ENCODE measurements around the gene TSPAN16.

TSPAN16 gene

GRCh38 chr19:11268783-11269267 is 27.1 kb upstream of the TSPAN16 start:
- DNase-seq (ENCODE audit: low spot score): no peak

GRCh38 chr19:11269408-11269807 is 26.6 kb upstream of the TSPAN16 start:
- no peak for DNase-seq (ENCODE audit: low spot score)

GRCh38 chr19:11273296-11273695 is 22.7 kb upstream of the TSPAN16 start:
- no peak for DNase-seq (ENCODE audit: low spot score)

GRCh38 chr19:11273989-11274388 is 22.0 kb upstream of the TSPAN16 start:
- DNase-seq (ENCODE audit: low spot score): no peak

- no peak for DNase-seq (ENCODE audit: low spot score)
These were observed 21.4 kb upstream of the TSPAN16 start for GRCh38 chr19:11274533-11275086.

GRCh38 chr19:11278670-11279069 is 17.3 kb upstream of the TSPAN16 start:
- no peak for DNase-seq (ENCODE audit: low spot score)

GRCh38 chr19:11279505-11280236 is 16.3 kb upstream of the TSPAN16 start:
- DNase-seq (ENCODE audit: low spot score): no peak

GRCh38 chr19:11281356-11282049 is 14.5 kb upstream of the TSPAN16 start:
- DNase-seq (ENCODE audit: low spot score): no peak

GRCh38 chr19:11284515-11284914 is 11.4 kb upstream of the TSPAN16 start:
- no peak for DNase-seq (ENCODE audit: low spot score)

- no peak for DNase-seq (ENCODE audit: low spot score)
These were observed 9.5 kb upstream of the TSPAN16 start for GRCh38 chr19:11286312-11286974.

- no peak for DNase-seq (ENCODE audit: low spot score)
These were observed 7.6 kb upstream of the TSPAN16 start for GRCh38 chr19:11288349-11288748.

- no peak for DNase-seq (ENCODE audit: low spot score)
These were observed 5.7 kb upstream of the TSPAN16 start for GRCh38 chr19:11290256-11290655.

GRCh38 chr19:11291415-11291814 is 4.5 kb upstream of the TSPAN16 start:
- no peak for DNase-seq (ENCODE audit: low spot score)

GRCh38 chr19:11291991-11292390 is 4.0 kb upstream of the TSPAN16 start:
- DNase-seq (ENCODE audit: low spot score): no peak

- peak; percentile 97 for DNase-seq (ENCODE audit: low spot score)
These were observed 2.2 kb upstream of the TSPAN16 start for GRCh38 chr19:11293433-11294389.

GRCh38 chr19:11295180-11295579 is 780 bp upstream of the TSPAN16 start:
- no peak for DNase-seq (ENCODE audit: low spot score)

- no peak for DNase-seq (ENCODE audit: low spot score)
These were observed 304 bp downstream of the TSPAN16 start for GRCh38 chr19:11296264-11296663.

GRCh38 chr19:11299946-11300810 is 4.2 kb downstream of the TSPAN16 start:
- no peak for DNase-seq (ENCODE audit: low spot score)

- no peak for DNase-seq (ENCODE audit: low spot score)
These were observed 4.8 kb downstream of the TSPAN16 start for GRCh38 chr19:11300811-11301120.

GRCh38 chr19:11304936-11305335 is 9.0 kb downstream of the TSPAN16 start:
- DNase-seq (ENCODE audit: low spot score): no peak

- DNase-seq (ENCODE audit: low spot score): no peak
These were observed 10.4 kb downstream of the TSPAN16 start for GRCh38 chr19:11306337-11306736.
